Vagina (tissue), 2 donors: ENCODE results near the gene HEMK1.

Experiments used
- POLR2A ChIP-seq, 2 donors: fragments of 450-650 bp; IDR thresholded peaks; one replicate each; pipeline ENCODE4 v1.6.1; 2017; ENCODE audit warnings: antibody characterized with exemption in 2 of 2, mild to moderate bottlenecking in 2 of 2, moderate library complexity in 2 of 2
- POLR2AphosphoS5 ChIP-seq, 2 donors: sonication (generic); formaldehyde crosslinking; IDR thresholded peaks; one replicate each; pipeline ENCODE4 v1.9.0; 2017; ENCODE audit warnings: antibody characterized with exemption in 2 of 2, mild to moderate bottlenecking in 2 of 2, low read depth in 1 of 2; ENCODE audit not compliant: insufficient read depth in 1 of 2
- TF ChIP-seq, protein P1 (sequence below), 3 experiments: fragments of 450-650 bp in 2 of 3; fragments of 200-600 bp in 1 of 3; sonication (generic) in 1 of 3; IDR thresholded peaks; one replicate each; pipeline ENCODE4 v1.5.1; 2017 to 2019; ENCODE audit warnings: antibody characterized with exemption in 3 of 3, mild to moderate bottlenecking in 2 of 3, moderate library complexity in 2 of 3

DNA sequence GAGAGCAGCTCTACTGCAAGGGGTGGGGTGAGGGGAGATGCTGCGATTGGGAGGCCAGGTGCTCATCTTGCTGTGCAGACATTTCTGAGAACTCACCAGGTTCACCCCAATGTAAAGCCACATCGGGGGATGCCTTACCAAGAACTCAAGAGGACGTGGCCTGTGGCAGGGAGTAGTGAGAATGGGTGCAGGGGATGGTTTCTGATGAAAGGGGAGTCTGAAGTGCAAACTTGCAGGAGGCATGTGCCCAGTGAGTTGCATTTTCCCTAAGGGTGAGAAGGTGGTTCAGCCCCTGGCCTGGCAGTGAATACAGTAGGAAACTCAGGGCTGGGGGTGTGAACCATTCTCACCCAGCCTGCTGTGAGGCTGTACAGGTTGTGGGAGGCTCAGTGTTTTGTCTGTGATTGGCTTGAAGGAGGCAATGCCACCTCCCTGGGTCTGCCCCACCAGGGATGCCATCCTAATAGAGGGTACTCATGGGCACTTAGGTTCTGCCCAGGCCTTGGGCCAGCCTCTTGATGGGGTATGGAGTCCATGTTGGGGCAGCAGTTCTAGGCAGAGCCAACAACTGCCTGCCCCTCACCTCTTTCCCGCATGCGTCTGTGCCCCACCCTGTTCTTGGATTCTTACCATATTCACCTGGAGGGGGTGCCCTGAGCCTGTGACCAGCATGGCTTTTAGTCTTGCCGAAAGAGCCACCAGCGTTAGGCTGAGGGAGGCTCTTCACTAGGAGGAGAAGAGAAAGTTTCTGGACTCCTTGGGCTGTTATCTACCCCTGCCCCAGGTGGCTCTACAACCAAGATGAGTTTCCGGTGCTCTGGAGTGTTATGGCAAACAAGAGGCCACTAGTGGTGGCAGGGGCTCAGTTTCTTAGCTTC, 4.5 kb downstream of the HEMK1 start:
- TF ChIP-seq, protein P1, sequence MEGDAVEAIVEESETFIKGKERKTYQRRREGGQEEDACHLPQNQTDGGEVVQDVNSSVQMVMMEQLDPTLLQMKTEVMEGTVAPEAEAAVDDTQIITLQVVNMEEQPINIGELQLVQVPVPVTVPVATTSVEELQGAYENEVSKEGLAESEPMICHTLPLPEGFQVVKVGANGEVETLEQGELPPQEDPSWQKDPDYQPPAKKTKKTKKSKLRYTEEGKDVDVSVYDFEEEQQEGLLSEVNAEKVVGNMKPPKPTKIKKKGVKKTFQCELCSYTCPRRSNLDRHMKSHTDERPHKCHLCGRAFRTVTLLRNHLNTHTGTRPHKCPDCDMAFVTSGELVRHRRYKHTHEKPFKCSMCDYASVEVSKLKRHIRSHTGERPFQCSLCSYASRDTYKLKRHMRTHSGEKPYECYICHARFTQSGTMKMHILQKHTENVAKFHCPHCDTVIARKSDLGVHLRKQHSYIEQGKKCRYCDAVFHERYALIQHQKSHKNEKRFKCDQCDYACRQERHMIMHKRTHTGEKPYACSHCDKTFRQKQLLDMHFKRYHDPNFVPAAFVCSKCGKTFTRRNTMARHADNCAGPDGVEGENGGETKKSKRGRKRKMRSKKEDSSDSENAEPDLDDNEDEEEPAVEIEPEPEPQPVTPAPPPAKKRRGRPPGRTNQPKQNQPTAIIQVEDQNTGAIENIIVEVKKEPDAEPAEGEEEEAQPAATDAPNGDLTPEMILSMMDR (IDR thresholded peaks at IDR 0.05) = no peak
- TF ChIP-seq POLR2A (IDR thresholded peaks at IDR 0.05) (no peak), POLR2AphosphoS5 (IDR thresholded peaks at IDR 0.05; ENCODE audit: insufficient read depth in 1 of 2, low read depth in 1 of 2) (no peak)
